PC-9 (cell line): Measurements from ENCODE around the gene NARS2. TPM values are rescaled to one million over a fixed set of nuclear protein-coding genes. Genes with fewer than 3 reads are reported as not detected.

Source experiments
- BruUV-seq: library from RNA; stranded (reverse); fragments of 400-500 nt; replicated peaks from 2 replicates; lab custom pipeline; 2021; lab: Mats Ljungman, UMichigan
- CTCF ChIA-PET: fragments of 300-600 bp; sonication (Branson Sonifier 250); formaldehyde crosslinking; loops from one replicate; lab custom pipeline; 2022; ENCODE audit warnings: antibody characterized with exemption; lab: Charles Lee
- POLR2A ChIA-PET: fragments of 300-600 bp; sonication (Branson Sonifier 250); formaldehyde crosslinking; loops from one replicate; lab custom pipeline; 2022; ENCODE audit warnings: antibody characterized with exemption; ENCODE audit not compliant: unreplicated experiment; lab: Charles Lee
- DNase-seq, 2 experiments: peaks; one replicate each; pipeline versions ENCODE4 v3.0.0 to v3.0.0-alpha.2; 2015 to 2022; ENCODE audit warnings: mixed read lengths in 1 of 2
- H2AFZ ChIP-seq: fragments of 200-600 bp; sonication (generic); 2 replicates; pipeline ENCODE4 v1.8.1; 2017; ENCODE audit warnings: antibody characterized with exemption
- H3F3A ChIP-seq: fragments of 200-600 bp; sonication (generic); 2 replicates; pipeline ENCODE4 v1.8.1; 2017; ENCODE audit warnings: antibody characterized with exemption, mild to moderate bottlenecking, low read depth; ENCODE audit not compliant: insufficient read depth
- H3K27ac ChIP-seq: fragments of 200-600 bp; sonication (generic); 2 replicates; pipeline ENCODE4 v1.6.1; 2016; ENCODE audit warnings: mixed run types
- H3K27me3 ChIP-seq: fragments of 200-600 bp; sonication (generic); 2 replicates; pipeline ENCODE4 v1.6.1; 2016; ENCODE audit warnings: low read depth, mixed run types; ENCODE audit not compliant: insufficient read depth
- H3K36me3 ChIP-seq: fragments of 200-600 bp; sonication (generic); 2 replicates; pipeline ENCODE4 v1.6.1; 2016; ENCODE audit warnings: low read depth, mixed run types
- H3K4me1 ChIP-seq: fragments of 200-600 bp; sonication (generic); replicated peaks from 2 replicates; pipeline ENCODE4 v1.6.1; 2016; ENCODE audit warnings: mixed run types; ENCODE audit not compliant: insufficient read depth
- H3K4me2 ChIP-seq: fragments of 200-600 bp; sonication (generic); 2 replicates; pipeline ENCODE4 v1.6.1; 2017; ENCODE audit warnings: mixed run types
- H3K4me3 ChIP-seq: fragments of 200-600 bp; sonication (generic); 2 replicates; pipeline ENCODE4 v1.6.1; 2016; ENCODE audit warnings: mixed run types
- H3K79me2 ChIP-seq: fragments of 200-600 bp; sonication (generic); 2 replicates; pipeline ENCODE4 v1.6.1; 2017; ENCODE audit warnings: low read depth, mixed run types
- H3K9me2 ChIP-seq: fragments of 200-600 bp; sonication (generic); 2 replicates; pipeline ENCODE4 v1.8.1; 2017; ENCODE audit warnings: mild to moderate bottlenecking; ENCODE audit not compliant: insufficient read depth
- H3K9me3 ChIP-seq: fragments of 200-600 bp; sonication (generic); 2 replicates; pipeline ENCODE4 v1.8.1; 2016; ENCODE audit warnings: low read depth; ENCODE audit not compliant: insufficient read depth
- H4K20me1 ChIP-seq: fragments of 200-600 bp; sonication (generic); 2 replicates; pipeline ENCODE4 v1.8.1; 2017; ENCODE audit not compliant: insufficient read depth
- CTCF ChIP-seq: fragments of 200-600 bp; sonication (generic); conservative IDR thresholded peaks from 2 replicates; pipeline ENCODE4 v1.6.1; 2017; ENCODE audit warnings: mixed run types, antibody characterized with exemption, mild to moderate bottlenecking, moderate library complexity
- EZH2 ChIP-seq: fragments of 200-600 bp; sonication (generic); IDR thresholded peaks from 2 replicates; pipeline ENCODE4 v1.8.0; 2017; ENCODE audit warnings: antibody characterized with exemption, low read depth
- intact Hi-C: fragments of 100-400 bp; cut with micrococcal nuclease; formaldehyde crosslinking; loops from one replicate; pipeline ENCODE4 v1.10.0; 2022; ENCODE audit not compliant: unreplicated experiment
- total RNA-seq: library from RNA; stranded (reverse); gene quantifications from 2 replicates; pipeline ENCODE4 v1.2.3, GENCODE V29; 2021

The NARS2 gene
- total RNA-seq, 1 experiment from 2014 or later, result 22.4 TPM

DNA sequence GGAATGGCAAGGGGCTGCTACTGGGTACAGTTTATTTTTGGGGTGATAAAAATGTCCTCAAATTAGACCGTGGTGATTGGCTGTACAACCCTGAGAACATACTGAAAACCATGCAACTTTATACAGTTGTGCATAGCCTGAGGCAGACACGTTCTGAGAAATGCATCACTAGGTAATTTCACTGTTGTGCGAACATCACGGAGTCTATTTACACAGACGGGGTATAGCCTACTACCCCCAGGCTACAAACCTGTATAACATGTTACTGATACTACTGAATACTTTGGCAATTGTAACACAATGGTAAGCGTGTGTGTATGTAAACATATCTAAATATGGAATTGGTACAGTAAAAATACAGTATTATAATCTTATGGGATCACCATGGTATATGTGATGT lies 23.6 kb downstream of the NARS2 start:
- intact Hi-C loops, result no loop called here
- ChIA-PET POLR2A (no interaction called here), CTCF (no interaction called here)
- no peak for DNase-seq
- BruUV-seq, result no TSS peak
- Histone ChIP-seq H3K27ac (no peak overlapping the region), H3K9me2 (no peaks in the 10 kb centered on the region), H3K9me3 (no peaks in the 10 kb centered on the region), H4K20me1 (no peaks in the 10 kb centered on the region), H3F3A (no peaks in the 10 kb centered on the region), H2AFZ (no peak overlapping the region), H3K4me2 (no peak overlapping the region), H3K4me3 (no peak overlapping the region), H3K36me3 (0 out of 2 replicates have a peak, but pooled peaks cover 5% of the 10 kb centered on the region), H3K4me1 (no peaks in the 10 kb centered on the region), H3K27me3 (no peaks in the 10 kb centered on the region), H3K79me2 (no peaks in the 10 kb centered on the region)
- no peak for TF ChIP-seq EZH2

DNA sequence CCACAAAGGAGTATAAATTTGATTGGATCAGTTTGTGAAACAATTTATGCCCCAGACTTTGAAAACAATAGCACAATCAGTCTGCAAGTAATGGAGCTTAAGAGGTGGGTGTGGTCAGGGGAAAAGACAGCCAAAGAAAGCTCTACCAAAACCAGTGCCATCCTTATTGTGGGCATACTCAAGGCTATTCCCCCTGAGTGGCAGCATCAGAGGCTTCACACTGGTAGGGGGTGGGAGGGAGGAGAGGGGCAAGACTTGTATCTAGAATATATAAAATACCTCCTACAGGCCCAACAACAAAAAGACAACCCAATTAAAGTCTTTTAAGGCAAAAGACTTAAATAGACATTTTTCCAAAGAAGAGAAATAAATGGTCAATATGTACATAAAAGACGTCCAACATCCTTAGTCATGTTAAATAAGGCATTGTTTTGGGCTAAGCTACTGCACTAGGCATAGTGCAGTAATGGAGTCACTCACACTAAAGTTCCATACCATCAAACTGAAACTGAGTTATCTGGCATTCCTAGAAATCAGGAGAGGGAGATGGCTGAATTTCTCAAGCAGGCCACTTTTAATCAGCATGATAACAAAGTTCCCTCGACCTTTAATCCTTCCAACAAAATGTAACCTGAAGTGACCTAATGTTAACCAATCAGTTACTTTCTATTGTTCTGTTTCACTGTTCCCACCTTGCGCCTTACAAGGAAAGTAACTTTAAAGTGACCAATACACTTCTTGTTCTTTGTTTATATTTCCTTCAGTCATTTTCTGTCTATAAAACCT lies 24.8 kb downstream of the NARS2 start:
- Histone ChIP-seq H3K9me2 (no peaks in the 10 kb centered on the region), H3F3A (no peaks in the 10 kb centered on the region), H3K27ac (no peak overlapping the region), H3K4me2 (no peak overlapping the region), H4K20me1 (no peaks in the 10 kb centered on the region), H3K36me3 (no peaks in the 10 kb centered on the region), H2AFZ (no peak overlapping the region), H3K4me3 (no peak overlapping the region), H3K79me2 (no peaks in the 10 kb centered on the region), H3K27me3 (no peaks in the 10 kb centered on the region), H3K4me1 (no peaks in the 10 kb centered on the region), H3K9me3 (no peaks in the 10 kb centered on the region)
- no peak for DNase-seq
- intact Hi-C loops, result no loop called here
- POLR2A ChIA-PET, result no interaction called here
- CTCF ChIA-PET, result no interaction called here
- BruUV-seq, result no TSS peak
- TF ChIP-seq EZH2, result no peak
- TF ChIP-seq CTCF, result no peak

- intact Hi-C loops, result no loop called here
- Histone ChIP-seq H3K4me1 (no peaks in the 10 kb centered on the region), H4K20me1 (no peaks in the 10 kb centered on the region), H3K27ac (no peak overlapping the region), H3K36me3 (no peaks in the 10 kb centered on the region), H3F3A (no peaks in the 10 kb centered on the region), H3K4me2 (no peak overlapping the region), H2AFZ (no peak overlapping the region), H3K27me3 (no peaks in the 10 kb centered on the region), H3K9me2 (no peaks in the 10 kb centered on the region), H3K9me3 (no peaks in the 10 kb centered on the region), H3K4me3 (no peak overlapping the region), H3K79me2 (no peaks in the 10 kb centered on the region)
- TF ChIP-seq CTCF (no peak), EZH2 (no peak)
- DNase-seq, result no peak
- CTCF ChIA-PET, result no interaction called here
- no TSS peak for BruUV-seq
- POLR2A ChIA-PET, result no interaction called here
Observed at GRCh38 chr11:78548911-78549590, 25.6 kb downstream of the NARS2 start.
